A549 (cell line): ENCODE data around the gene PTGES2. TPM values are rescaled to one million over a fixed set of nuclear protein-coding genes. Genes with fewer than 3 reads are reported as not detected.

Experiments used
- ATAC-seq, 2 experiments: fragments of 200-7000 bp in 1 of 2; fragments of >200 bp in 1 of 2; cut with Nextera tagmentation in 1 of 2; cut with Tn5 transposase in 1 of 2; 3 replicates each; pipeline versions ENCODE4 v1.8.0 to v1.9.1; 2018 to 2020; ENCODE audit warnings: mild to moderate bottlenecking in 1 of 2, moderate library complexity in 1 of 2
- CTCF ChIA-PET: fragments of 300-600 bp; sonication (Branson Sonifier 250); formaldehyde crosslinking; extraction: SDS; loops from one replicate; lab custom pipeline; 2021; ENCODE audit warnings: antibody characterized with exemption, inconsistent platforms; lab: Yijun Ruan, JAX
- POLR2A ChIA-PET: fragments of 350-600 bp; formaldehyde crosslinking; extraction: SDS; loops from one replicate; lab custom pipeline; 2021; ENCODE audit warnings: antibody characterized with exemption, inconsistent platforms; lab: Yijun Ruan, JAX
- DNase-seq, 2 experiments: peaks; one replicate each; pipeline versions ENCODE4 v3.0.0 to v3.0.0-alpha.2; 2011 to 2016; ENCODE audit warnings: low read depth in 1 of 2, low spot score in 1 of 2
- FAIRE-seq: peaks from 2 replicates; lab custom pipeline; 2011; peaks lifted over from hg19 to GRCh38; lab: Jason Lieb, UNC
- H3K27ac ChIP-seq, 2 experiments: fragments of >200 bp; sonication (Bioruptor Twin); formaldehyde crosslinking; 3 replicates each; pipeline ENCODE4 v1.5.1; 2016 to 2017
- H3K4me1 ChIP-seq: fragments of >200 bp; sonication (Bioruptor Twin); formaldehyde crosslinking; 3 replicates; pipeline ENCODE4 v1.6.1; 2016
- H3K4me2 ChIP-seq: fragments of >200 bp; sonication (Bioruptor Twin); formaldehyde crosslinking; 3 replicates; pipeline ENCODE4 v1.6.1; 2016
- H3K4me3 ChIP-seq: fragments of >200 bp; sonication (Bioruptor Twin); formaldehyde crosslinking; 3 replicates; pipeline ENCODE4 v1.5.1; 2016
- H3K9me3 ChIP-seq: fragments of >200 bp; sonication (Bioruptor Twin); formaldehyde crosslinking; 3 replicates; pipeline ENCODE4 v1.6.1; 2016
- CHD2 ChIP-seq: fragments of 150-350 bp; IDR thresholded peaks from 2 replicates; pipeline ENCODE4 v1.6.1; 2014; ENCODE audit warnings: low read length; ENCODE audit not compliant: partially characterized antibody
- EP300 ChIP-seq, 2 experiments: fragments of >200 bp; sonication (Bioruptor Twin); formaldehyde crosslinking; IDR thresholded peaks; 2 replicates in 1 of 2; 3 replicates in 1 of 2; pipeline ENCODE4 v1.6.1; 2016 to 2017
- ESRRA ChIP-seq: fragments of 150-350 bp; IDR thresholded peaks from 2 replicates; pipeline ENCODE4 v1.6.1; 2014; ENCODE audit warnings: mild to moderate bottlenecking, low read length, borderline replicate concordance
- HDAC2 ChIP-seq: fragments of 200-600 bp; sonication (generic); IDR thresholded peaks from 2 replicates; pipeline ENCODE4 v1.6.1; 2016
- HEYL ChIP-seq: fragments of 250-450 bp; sonication (Bioruptor Pico); IDR thresholded peaks from 2 replicates; pipeline ENCODE4 v1.8.0; 2021; ENCODE audit warnings: mild to moderate bottlenecking, moderate library complexity
- JUN ChIP-seq, 2 experiments: fragments of >200 bp; sonication (Bioruptor Twin); formaldehyde crosslinking; IDR thresholded peaks; 2 replicates in 1 of 2; 3 replicates in 1 of 2; pipeline ENCODE4 v1.6.1; 2016 to 2017
- KDM1A ChIP-seq: fragments of 200-600 bp; sonication (generic); IDR thresholded peaks from 2 replicates; pipeline ENCODE4 v1.6.1; 2016; ENCODE audit warnings: low read depth, mild to moderate bottlenecking
- MAFK ChIP-seq: fragments of 450-650 bp; IDR thresholded peaks from 2 replicates; pipeline ENCODE4 v1.6.1; 2014; ENCODE audit not compliant: partially characterized antibody
- NFE2L2 ChIP-seq: fragments of 150-350 bp; conservative IDR thresholded peaks from 2 replicates; pipeline ENCODE4 v1.6.1; 2014; ENCODE audit warnings: low read length
- NPAS2 ChIP-seq: fragments of 250-450 bp; sonication (Bioruptor Pico); IDR thresholded peaks from 2 replicates; pipeline ENCODE4 v1.8.0; 2022; ENCODE audit warnings: mild to moderate bottlenecking, moderate library complexity, borderline replicate concordance
- NR3C1 ChIP-seq: fragments of >200 bp; sonication (Bioruptor Twin); formaldehyde crosslinking; IDR thresholded peaks from 3 replicates; pipeline ENCODE4 v1.6.1; 2017
- POLR2A ChIP-seq: IDR thresholded peaks from 2 replicates; pipeline ENCODE4 v1.6.1; 2012; ENCODE audit warnings: mild to moderate bottlenecking, low read length
- POLR2AphosphoS2 ChIP-seq: conservative IDR thresholded peaks from 2 replicates; pipeline ENCODE4 v1.6.1; 2012; ENCODE audit warnings: low read length, improper control_type of control experiment, inconsistent platforms
- RAD21 ChIP-seq, 2 experiments: fragments of >200 bp in 1 of 2; sonication (Bioruptor Twin) in 1 of 2; formaldehyde crosslinking in 1 of 2; IDR thresholded peaks in 1 of 2; conservative IDR thresholded peaks in 1 of 2; 2 replicates in 1 of 2; 3 replicates in 1 of 2; pipeline ENCODE4 v1.6.1; 2012 to 2018; ENCODE audit warnings: inconsistent platforms in 1 of 2
- SMC3 ChIP-seq: fragments of >200 bp; sonication (Bioruptor Twin); formaldehyde crosslinking; IDR thresholded peaks from 3 replicates; pipeline ENCODE4 v1.6.1; 2018; ENCODE audit warnings: inconsistent platforms
- TFCP2L1 ChIP-seq: fragments of 250-450 bp; sonication (Bioruptor Pico); IDR thresholded peaks from 2 replicates; pipeline ENCODE4 v1.5.0; 2021; ENCODE audit warnings: mild to moderate bottlenecking
- ZFP36 ChIP-seq: fragments of 450-650 bp; IDR thresholded peaks from 2 replicates; pipeline ENCODE4 v1.6.1; 2014; ENCODE audit warnings: borderline replicate concordance; ENCODE audit not compliant: partially characterized antibody
- WGBS: methylation state at CpG from one replicate; pipeline ENCODE4 v1.1.6; 2017; ENCODE audit errors: missing lambda C conversion rate; 5-methylcytosine and 5-hydroxymethylcytosine counted together
- polyA plus RNA-seq, 4 experiments: library from polyadenylated mRNA; depleted of rRNA in 3 of 4; stranded (reverse); fragments of >200 nt; fragmentation: RNase III in 1 of 4; extraction: RNeasy Plus Mini Kit Qiagen cat#74134 plus additional on column Dnase treatment in 1 of 4; gene quantifications; 2 replicates in 3 of 4; 3 replicates in 1 of 4; pipeline ENCODE4 v1.2.3, GENCODE V29; 2011 to 2017
- TF ChIP-seq, protein P1 (sequence below): IDR thresholded peaks from 2 replicates; pipeline ENCODE4 v1.6.1; 2012; ENCODE audit warnings: low read depth, borderline replicate concordance
- TF ChIP-seq, protein P2 (sequence below): fragments of >200 bp; sonication (Bioruptor Twin); formaldehyde crosslinking; IDR thresholded peaks from 3 replicates; pipeline ENCODE4 v1.5.1; 2016
- TF ChIP-seq, protein P3 (sequence below): IDR thresholded peaks from 2 replicates; pipeline ENCODE4 v1.6.1; 2012
- TF ChIP-seq, protein P4 (sequence below): fragments of 200-600 bp; sonication (generic); IDR thresholded peaks from 2 replicates; pipeline ENCODE4 v1.6.1; 2016; ENCODE audit warnings: antibody characterized with exemption, mild to moderate bottlenecking, moderate library complexity

The PTGES2 gene
- polyA plus RNA-seq, 2 of the 4 experiments (the other 2 are of a cell fraction) = 94.1 to 94.5 TPM

DNA sequence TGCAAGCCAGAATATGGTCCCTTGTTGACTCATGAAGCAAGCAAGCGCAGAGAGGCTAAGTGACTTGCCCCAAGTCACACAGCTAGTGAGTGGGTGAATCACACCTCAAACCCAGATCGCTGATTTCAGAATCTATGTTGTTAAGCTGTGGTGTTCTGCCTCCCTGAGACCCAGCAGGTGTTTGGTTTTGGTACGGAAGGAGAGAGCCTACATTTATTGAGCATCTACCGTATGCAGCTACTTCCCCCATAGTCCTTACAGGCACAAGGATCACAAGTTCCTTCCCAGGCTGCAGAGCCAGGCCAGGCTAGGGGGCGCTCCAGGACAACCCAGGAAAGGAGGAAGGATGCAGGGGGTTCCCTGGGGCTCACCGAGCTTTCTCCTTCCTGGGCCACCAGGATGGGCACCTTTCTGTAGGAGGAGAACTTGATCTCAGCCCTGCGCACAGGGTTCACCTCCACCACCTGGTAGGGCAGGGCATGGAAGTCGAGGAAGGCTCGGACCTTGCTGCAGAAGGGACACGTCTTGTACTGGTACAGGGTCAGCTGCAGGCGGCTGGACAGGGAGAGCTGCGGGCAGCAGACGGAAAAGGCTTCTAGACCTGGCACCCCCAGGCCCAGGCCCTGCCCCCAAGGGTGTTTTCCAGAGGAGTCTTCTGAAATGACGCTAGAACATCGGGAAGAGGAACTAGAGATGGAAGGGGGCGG lies 2.5 kb downstream of the PTGES2 start:
- no peak overlapping the region for H3K4me3 ChIP-seq
- 74% methylated on average over 15 of the region's 16 CpGs for WGBS

DNA sequence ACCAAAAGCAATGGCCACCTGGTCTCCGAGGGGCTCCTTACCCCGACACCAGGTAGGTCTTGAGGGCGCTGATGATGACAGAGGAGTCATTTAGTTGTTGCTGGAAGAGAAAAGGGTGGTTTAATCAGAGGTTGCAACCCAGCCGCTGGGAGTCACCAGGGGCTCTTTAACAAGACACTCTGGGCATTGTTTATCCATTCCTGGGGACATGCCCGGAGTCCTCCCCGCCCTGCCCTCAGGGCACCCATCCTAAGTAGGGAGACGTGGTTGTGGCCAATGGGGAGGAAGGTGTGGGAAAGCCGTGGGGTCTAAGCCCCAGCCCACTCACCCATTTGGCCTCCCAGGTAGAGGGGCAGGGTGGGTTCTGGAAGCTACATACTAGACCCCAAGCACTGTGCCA lies 3.1 kb downstream of the PTGES2 start:
- ChIA-PET CTCF (interaction anchor here (0.6 to 10.9 kb wide), 29 partner anchors 10 to 747 kb away, joined by 3 to 181 read pairs (median 4); partner anchors contain the start of gene CIZ1), POLR2A (interaction anchor here (2.2 kb wide), 1 partner anchor 35 kb away, joined by 7 read pairs; the partner anchor contains the start of gene BBLN)
- TF ChIP-seq SMC3 = no peak
- TF ChIP-seq HDAC2 = no peak
- TF ChIP-seq EP300 (IDR thresholded peaks at IDR 0.05) = no peak
- TF ChIP-seq NFE2L2 = no peak
- no peak for TF ChIP-seq POLR2AphosphoS2
- TF ChIP-seq RAD21 (conservative IDR thresholded peaks at IDR 0.05 in 1 of 2, IDR thresholded peaks at IDR 0.05 in 1 of 2) = no peak
- TF ChIP-seq, protein P1, sequence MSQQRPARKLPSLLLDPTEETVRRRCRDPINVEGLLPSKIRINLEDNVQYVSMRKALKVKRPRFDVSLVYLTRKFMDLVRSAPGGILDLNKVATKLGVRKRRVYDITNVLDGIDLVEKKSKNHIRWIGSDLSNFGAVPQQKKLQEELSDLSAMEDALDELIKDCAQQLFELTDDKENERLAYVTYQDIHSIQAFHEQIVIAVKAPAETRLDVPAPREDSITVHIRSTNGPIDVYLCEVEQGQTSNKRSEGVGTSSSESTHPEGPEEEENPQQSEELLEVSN = no peak
- no peak for TF ChIP-seq HEYL (CRISPR knock-in tag)
- no peak for TF ChIP-seq NPAS2 (CRISPR knock-in tag)
- no peak for TF ChIP-seq JUN (IDR thresholded peaks at IDR 0.05)
- no peak for TF ChIP-seq ESRRA
- no peak for TF ChIP-seq POLR2A
- no peak for TF ChIP-seq MAFK
- TF ChIP-seq TFCP2L1 (CRISPR knock-in tag) = no peak
- FAIRE-seq = no peak
- Histone ChIP-seq H3K4me1 (peaks cover 26% of the 10 kb centered on the region), H3K9me3 (no peaks in the 10 kb centered on the region), H3K27ac (no peak overlapping the region), H3K4me3 (no peak overlapping the region), H3K4me2 (no peak overlapping the region)
- WGBS = 78% methylated on average over 8 of the region's 8 CpGs
- DNase-seq = no peak
- ATAC-seq = no peak

More for the DNA sequence above, 2.5 kb downstream of the PTGES2 start:
- peak overlapping the region; percentile 97 for H3K4me2 ChIP-seq
- H3K4me1 ChIP-seq = peaks cover 26% of the 10 kb centered on the region
- TF ChIP-seq RAD21 (conservative IDR thresholded peaks at IDR 0.05 in 1 of 2, IDR thresholded peaks at IDR 0.05 in 1 of 2) (peak; percentile 49 to 54), ZFP36 (peak; percentile 74)
- TF ChIP-seq, protein P1 = no peak
- TF ChIP-seq, protein P2, sequence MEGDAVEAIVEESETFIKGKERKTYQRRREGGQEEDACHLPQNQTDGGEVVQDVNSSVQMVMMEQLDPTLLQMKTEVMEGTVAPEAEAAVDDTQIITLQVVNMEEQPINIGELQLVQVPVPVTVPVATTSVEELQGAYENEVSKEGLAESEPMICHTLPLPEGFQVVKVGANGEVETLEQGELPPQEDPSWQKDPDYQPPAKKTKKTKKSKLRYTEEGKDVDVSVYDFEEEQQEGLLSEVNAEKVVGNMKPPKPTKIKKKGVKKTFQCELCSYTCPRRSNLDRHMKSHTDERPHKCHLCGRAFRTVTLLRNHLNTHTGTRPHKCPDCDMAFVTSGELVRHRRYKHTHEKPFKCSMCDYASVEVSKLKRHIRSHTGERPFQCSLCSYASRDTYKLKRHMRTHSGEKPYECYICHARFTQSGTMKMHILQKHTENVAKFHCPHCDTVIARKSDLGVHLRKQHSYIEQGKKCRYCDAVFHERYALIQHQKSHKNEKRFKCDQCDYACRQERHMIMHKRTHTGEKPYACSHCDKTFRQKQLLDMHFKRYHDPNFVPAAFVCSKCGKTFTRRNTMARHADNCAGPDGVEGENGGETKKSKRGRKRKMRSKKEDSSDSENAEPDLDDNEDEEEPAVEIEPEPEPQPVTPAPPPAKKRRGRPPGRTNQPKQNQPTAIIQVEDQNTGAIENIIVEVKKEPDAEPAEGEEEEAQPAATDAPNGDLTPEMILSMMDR = peak; percentile 69
- DNase-seq (peak; percentile 33 to 80), FAIRE-seq (no peak), ATAC-seq (peak in 1 of 2 experiments; percentile 41; a peak in 3 of 6 replicates)
- CTCF ChIA-PET = interaction anchor here (0.6 to 10.9 kb wide), 31 partner anchors 9 to 746 kb away, joined by 3 to 181 read pairs (median 4); partner anchors contain the start of gene CIZ1
- POLR2A ChIA-PET = interaction anchor here (2.2 kb wide), 1 partner anchor 35 kb away, joined by 7 read pairs; the partner anchor contains the start of gene BBLN
- H3K27ac ChIP-seq = peak overlapping the region in 1 of 2 experiments; percentile 99; a peak in 1 of 6 replicates
- H3K9me3 ChIP-seq = no peaks in the 10 kb centered on the region

DNA sequence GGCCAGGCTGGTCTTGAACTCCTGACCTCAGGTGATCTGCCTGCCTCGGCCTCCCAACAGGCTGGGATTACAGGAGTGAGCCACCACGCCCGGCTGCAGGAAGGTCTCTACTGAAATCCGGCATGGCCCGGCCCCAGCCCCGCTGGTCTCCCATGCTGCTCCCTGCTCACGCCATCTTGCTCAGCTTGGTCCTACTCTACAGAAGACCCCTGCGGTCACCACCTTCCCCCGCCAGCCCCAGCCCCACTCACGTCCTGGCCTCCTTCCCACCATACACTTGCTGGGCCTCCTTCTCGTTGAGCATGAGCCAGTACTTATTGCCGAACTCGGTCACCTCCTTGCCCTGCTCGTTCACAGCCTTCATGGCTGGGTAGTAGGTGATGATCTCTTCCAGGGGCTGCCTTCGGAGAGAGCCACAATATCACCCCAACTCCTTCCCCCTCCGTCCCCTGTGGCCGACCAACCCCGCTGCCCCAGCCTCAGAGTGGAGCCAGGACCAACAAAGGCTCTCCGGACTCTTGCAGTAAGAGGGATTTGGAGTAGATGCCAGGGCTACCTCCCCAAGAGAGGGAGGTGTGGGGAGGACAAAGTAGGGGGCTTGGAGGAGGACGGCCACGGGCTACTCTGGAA lies 4.0 kb downstream of the PTGES2 start:
- DNase-seq = no peak
- no peak for FAIRE-seq
- no peaks in the 10 kb centered on the region for H3K9me3 ChIP-seq
- CTCF ChIA-PET = interaction anchor here (1.1 to 10.9 kb wide), 8 partner anchors 11 to 91 kb away, joined by 3 to 181 read pairs (median 6); no protein-coding TSS in a partner anchor
- no peak overlapping the region for H3K27ac ChIP-seq
- H3K4me2 ChIP-seq = no peak overlapping the region
- POLR2A ChIA-PET = interaction anchor here (2.2 kb wide), 1 partner anchor 36 kb away, joined by 7 read pairs; the partner anchor contains the start of gene BBLN
- no peak overlapping the region for H3K4me3 ChIP-seq
- TF ChIP-seq MAFK = no peak
- no peak for TF ChIP-seq CHD2
- TF ChIP-seq SMC3 = no peak
- no peak for TF ChIP-seq TFCP2L1 (CRISPR knock-in tag)
- no peak for TF ChIP-seq NR3C1
- TF ChIP-seq, protein P3, sequence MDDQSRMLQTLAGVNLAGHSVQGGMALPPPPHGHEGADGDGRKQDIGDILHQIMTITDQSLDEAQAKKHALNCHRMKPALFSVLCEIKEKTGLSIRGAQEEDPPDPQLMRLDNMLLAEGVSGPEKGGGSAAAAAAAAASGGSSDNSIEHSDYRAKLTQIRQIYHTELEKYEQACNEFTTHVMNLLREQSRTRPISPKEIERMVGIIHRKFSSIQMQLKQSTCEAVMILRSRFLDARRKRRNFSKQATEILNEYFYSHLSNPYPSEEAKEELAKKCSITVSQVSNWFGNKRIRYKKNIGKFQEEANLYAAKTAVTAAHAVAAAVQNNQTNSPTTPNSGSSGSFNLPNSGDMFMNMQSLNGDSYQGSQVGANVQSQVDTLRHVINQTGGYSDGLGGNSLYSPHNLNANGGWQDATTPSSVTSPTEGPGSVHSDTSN = no peak
- TF ChIP-seq, protein P4, sequence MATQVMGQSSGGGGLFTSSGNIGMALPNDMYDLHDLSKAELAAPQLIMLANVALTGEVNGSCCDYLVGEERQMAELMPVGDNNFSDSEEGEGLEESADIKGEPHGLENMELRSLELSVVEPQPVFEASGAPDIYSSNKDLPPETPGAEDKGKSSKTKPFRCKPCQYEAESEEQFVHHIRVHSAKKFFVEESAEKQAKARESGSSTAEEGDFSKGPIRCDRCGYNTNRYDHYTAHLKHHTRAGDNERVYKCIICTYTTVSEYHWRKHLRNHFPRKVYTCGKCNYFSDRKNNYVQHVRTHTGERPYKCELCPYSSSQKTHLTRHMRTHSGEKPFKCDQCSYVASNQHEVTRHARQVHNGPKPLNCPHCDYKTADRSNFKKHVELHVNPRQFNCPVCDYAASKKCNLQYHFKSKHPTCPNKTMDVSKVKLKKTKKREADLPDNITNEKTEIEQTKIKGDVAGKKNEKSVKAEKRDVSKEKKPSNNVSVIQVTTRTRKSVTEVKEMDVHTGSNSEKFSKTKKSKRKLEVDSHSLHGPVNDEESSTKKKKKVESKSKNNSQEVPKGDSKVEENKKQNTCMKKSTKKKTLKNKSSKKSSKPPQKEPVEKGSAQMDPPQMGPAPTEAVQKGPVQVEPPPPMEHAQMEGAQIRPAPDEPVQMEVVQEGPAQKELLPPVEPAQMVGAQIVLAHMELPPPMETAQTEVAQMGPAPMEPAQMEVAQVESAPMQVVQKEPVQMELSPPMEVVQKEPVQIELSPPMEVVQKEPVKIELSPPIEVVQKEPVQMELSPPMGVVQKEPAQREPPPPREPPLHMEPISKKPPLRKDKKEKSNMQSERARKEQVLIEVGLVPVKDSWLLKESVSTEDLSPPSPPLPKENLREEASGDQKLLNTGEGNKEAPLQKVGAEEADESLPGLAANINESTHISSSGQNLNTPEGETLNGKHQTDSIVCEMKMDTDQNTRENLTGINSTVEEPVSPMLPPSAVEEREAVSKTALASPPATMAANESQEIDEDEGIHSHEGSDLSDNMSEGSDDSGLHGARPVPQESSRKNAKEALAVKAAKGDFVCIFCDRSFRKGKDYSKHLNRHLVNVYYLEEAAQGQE = no peak
- no peak for TF ChIP-seq KDM1A
- no peak for ATAC-seq
- 94% methylated on average over 21 of the region's 21 CpGs for WGBS
- peaks cover 22% of the 10 kb centered on the region for H3K4me1 ChIP-seq
